CD4-positive, alpha-beta memory T cell (primary cell): ENCODE results near the gene NFATC1. TPM values are rescaled to one million over a fixed set of nuclear protein-coding genes. Genes with fewer than 3 reads are reported as not detected.

ENCODE experiments used
- CTCF ChIA-PET: fragments of 350-600 bp; sonication (Branson Sonifier 250); formaldehyde crosslinking; loops from one replicate; lab custom pipeline; 2021; ENCODE audit warnings: inconsistent platforms; ENCODE audit not compliant: partially characterized antibody; lab: Charles Lee
- POLR2A ChIA-PET: fragments of 350-600 bp; sonication (Branson Sonifier 250); formaldehyde crosslinking; loops from one replicate; lab custom pipeline; 2021; ENCODE audit not compliant: partially characterized antibody; lab: Charles Lee
- DNase-seq, 5 donors: peaks; one replicate each; pipeline versions ENCODE4 v3.0.0 to v3.0.0-alpha.2; 2020 to 2022; ENCODE audit warnings: mixed read lengths in 1 of 5
- H3K27ac ChIP-seq: one replicate; pipeline ENCODE4 v1.7.0; 2013; ENCODE audit warnings: low read depth, low read length
- H3K27me3 ChIP-seq: 2 replicates; pipeline ENCODE4 v1.7.0; 2013; ENCODE audit warnings: mild to moderate bottlenecking, low read length, moderate library complexity; ENCODE audit not compliant: insufficient read depth
- H3K36me3 ChIP-seq: 2 replicates; pipeline ENCODE4 v1.7.0; 2013; ENCODE audit warnings: mild to moderate bottlenecking, low read length, moderate library complexity; ENCODE audit not compliant: insufficient read depth
- H3K4me1 ChIP-seq: 2 replicates; pipeline ENCODE4 v1.7.0; 2013; ENCODE audit warnings: mild to moderate bottlenecking, low read length, moderate library complexity; ENCODE audit not compliant: insufficient read depth
- H3K4me3 ChIP-seq, 2 donors: one replicate each; pipeline ENCODE4 v1.7.0; 2013; ENCODE audit warnings: low read length in 2 of 2, mild to moderate bottlenecking in 1 of 2
- H3K9me3 ChIP-seq, 2 donors: one replicate each; pipeline ENCODE4 v1.7.0; 2013; ENCODE audit warnings: low read length in 2 of 2, control low read depth in 1 of 2; ENCODE audit not compliant: control insufficient read depth in 1 of 2
- H3K27ac Mint-ChIP-seq, 7 donors: one replicate each; pipeline ENCODE4 v1.8.0; 2020 to 2021; ENCODE audit warnings: mixed read lengths in 7 of 7, mild to moderate bottlenecking in 6 of 7, inconsistent platforms in 3 of 7, moderate library complexity in 3 of 7
- H3K27me3 Mint-ChIP-seq, 2 donors: one replicate each; pipeline ENCODE4 v1.8.0; 2020 to 2021; ENCODE audit warnings: mixed read lengths in 2 of 2
- H3K36me3 Mint-ChIP-seq, 2 donors: one replicate each; pipeline ENCODE4 v1.8.0; 2020 to 2021; ENCODE audit warnings: mixed read lengths in 2 of 2, inconsistent platforms in 1 of 2, mild to moderate bottlenecking in 1 of 2
- H3K4me1 Mint-ChIP-seq, 4 donors: one replicate each; pipeline ENCODE4 v1.8.0; 2020 to 2021; ENCODE audit warnings: mixed read lengths in 4 of 4, mild to moderate bottlenecking in 1 of 4
- H3K4me3 Mint-ChIP-seq, 8 donors: one replicate each; pipeline ENCODE4 v1.8.0; 2020 to 2021; ENCODE audit warnings: mixed read lengths in 8 of 8, mild to moderate bottlenecking in 7 of 8, moderate library complexity in 6 of 8, inconsistent platforms in 3 of 8
- H3K9me3 Mint-ChIP-seq, 8 donors: one replicate each; pipeline ENCODE4 v1.8.0; 2020 to 2021; ENCODE audit warnings: mixed read lengths in 8 of 8, mild to moderate bottlenecking in 5 of 8, inconsistent platforms in 3 of 8, moderate library complexity in 1 of 8
- intact Hi-C: fragments of 100-400 bp; cut with micrococcal nuclease; formaldehyde crosslinking; loops from one replicate; pipeline ENCODE4 v1.15.1; 2023
- polyA plus RNA-seq, 2 donors: library from polyadenylated mRNA; unstranded; fragments of 300-500 nt; fragmentation: Illumina TruSeq; gene quantifications; one replicate each; pipeline ENCODE4 v1.2.3, GENCODE V29; 2021
- total RNA-seq, 2 experiments: library from RNA; stranded (reverse); gene quantifications; one replicate each; pipeline ENCODE4 v1.2.3, GENCODE V29; 2021

The NFATC1 gene
- total and polyA plus RNA-seq, 4 experiments from 2014 or later = 15.3 to 69.6 (median 54.9) TPM

DNA sequence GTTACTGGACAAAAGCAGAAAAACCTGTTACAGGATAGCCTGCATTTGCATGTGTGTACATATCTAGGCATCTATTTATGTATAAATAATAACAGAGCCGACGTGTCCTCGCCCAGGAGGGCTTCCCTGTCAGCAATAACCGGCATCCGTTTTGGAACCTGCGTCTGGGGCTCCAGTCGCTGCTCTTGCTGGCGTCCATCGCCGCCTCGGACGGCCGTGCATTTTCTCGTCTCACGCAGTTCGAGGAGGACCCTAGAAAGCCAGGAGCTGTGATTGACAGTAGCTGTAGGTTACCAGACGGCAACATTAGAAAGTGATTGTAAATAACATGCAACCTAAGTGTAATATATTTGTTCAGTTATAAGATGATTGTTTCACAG is 132.6 kb downstream of the NFATC1 start:
- POLR2A ChIA-PET = interaction anchor here (1.0 to 1.9 kb wide), 2 partner anchors 131 to 148 kb away, joined by 3 to 8 read pairs; no protein-coding TSS in a partner anchor
- H3K36me3 ChIP-seq = peaks cover 15% of the 10 kb centered on the region
- Mint-ChIP-seq H3K27ac (peak overlapping the region in 4 of 7 donors; percentile 54 to 84 (median 68)), H3K4me1 (peaks cover 13 to 43% (median 25%) of the 10 kb centered on the region in 4 donors), H3K4me3 (peak overlapping the region in 1 of 8 donors; percentile 46), H3K36me3 (peaks cover 21 to 33% of the 10 kb centered on the region in 2 donors), H3K27me3 (no peaks in the 10 kb centered on the region), H3K9me3 (peaks cover 0 to 6% (median 0%) of the 10 kb centered on the region in 8 donors)
- H3K4me1 ChIP-seq = peaks cover 20% of the 10 kb centered on the region
- no peak overlapping the region for H3K4me3 ChIP-seq
- intact Hi-C loops = loop anchor here (1.0 to 10.0 kb wide), 4 partner anchors 64 to 436 kb away; partner anchors contain the start of gene HSBP1L1
- CTCF ChIA-PET = interaction anchor here (4.8 to 7.0 kb wide), 3 partner anchors 131 to 149 kb away, joined by 24 to 140 read pairs (median 31); partner anchors contain the start of gene NFATC1
- no peak overlapping the region for H3K27ac ChIP-seq
- no peaks in the 10 kb centered on the region for H3K27me3 ChIP-seq
- H3K9me3 ChIP-seq = no peaks in the 10 kb centered on the region
- DNase-seq = no peak

DNA sequence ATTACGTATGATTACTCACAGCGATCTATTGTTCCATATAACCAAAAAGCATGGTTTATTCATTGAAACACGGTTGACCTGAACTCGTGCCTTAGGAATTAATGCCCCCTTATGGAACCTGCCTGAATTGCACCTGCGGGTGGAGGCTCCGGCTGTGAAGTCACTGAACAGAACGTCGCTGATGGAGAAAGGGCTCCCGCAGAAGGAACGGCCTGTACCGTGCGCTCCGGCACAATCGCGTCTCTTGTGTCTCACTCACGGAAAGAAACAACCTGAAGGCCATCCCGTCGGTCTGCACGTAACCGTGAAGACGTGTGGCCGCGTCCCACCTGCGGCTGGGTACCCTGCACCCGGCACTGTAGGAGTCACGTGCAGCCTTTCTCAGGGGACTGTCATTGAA is 133.1 kb downstream of the NFATC1 start:
- Histone ChIP-seq H3K4me1 (peaks cover 15% of the 10 kb centered on the region), H3K9me3 (no peaks in the 10 kb centered on the region), H3K27me3 (no peaks in the 10 kb centered on the region), H3K27ac (no peak overlapping the region), H3K36me3 (peaks cover 15% of the 10 kb centered on the region), H3K4me3 (no peak overlapping the region)
- peak; percentile 72 to 78 (median 75) for DNase-seq
- CTCF ChIA-PET = interaction anchor here (1.1 to 7.0 kb wide), 5 partner anchors 115 to 150 kb away, joined by 4 to 140 read pairs (median 24); partner anchors contain the start of gene NFATC1
- H3K4me3 Mint-ChIP-seq = peak overlapping the region in 1 of 8 donors; percentile 30
- peak overlapping the region in 5 of 7 donors; percentile 14 to 84 (median 57) for H3K27ac Mint-ChIP-seq
- peaks cover 0 to 6% (median 0%) of the 10 kb centered on the region in 8 donors for H3K9me3 Mint-ChIP-seq
- H3K4me1 Mint-ChIP-seq = peaks cover 8 to 37% (median 20%) of the 10 kb centered on the region in 4 donors
- intact Hi-C loops = loop anchor here (1.0 to 10.0 kb wide), 4 partner anchors 64 to 436 kb away; partner anchors contain the start of gene HSBP1L1
- H3K27me3 Mint-ChIP-seq = no peaks in the 10 kb centered on the region
- POLR2A ChIA-PET = interaction anchor here (1.9 to 3.0 kb wide), 2 partner anchors 132 to 148 kb away, joined by 8 to 11 read pairs; no protein-coding TSS in a partner anchor
- peaks cover 21 to 29% of the 10 kb centered on the region in 2 donors for H3K36me3 Mint-ChIP-seq

DNA sequence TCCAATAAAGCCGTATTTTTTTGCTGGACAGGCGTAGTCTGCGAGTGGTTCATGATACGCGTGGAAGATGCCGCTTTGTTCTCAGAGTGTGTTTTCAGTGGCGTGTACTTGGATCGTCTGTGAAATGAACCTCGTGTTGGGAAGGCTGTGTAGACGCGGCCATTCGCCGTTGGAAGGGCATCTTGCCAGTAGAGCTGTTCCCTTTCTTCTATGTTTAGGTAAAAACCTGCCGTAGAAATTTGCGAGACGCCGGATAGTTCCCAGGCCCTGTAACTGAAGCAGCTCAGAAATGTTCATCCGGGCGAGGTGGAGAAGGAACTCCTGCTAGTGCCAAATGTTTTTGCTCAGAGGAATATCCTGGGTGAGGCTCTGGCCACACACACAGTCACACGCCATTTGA is 133.6 kb downstream of the NFATC1 start:
- intact Hi-C loops = loop anchor here (10.0 kb wide), 2 partner anchors 64 to 436 kb away; partner anchors contain the start of gene HSBP1L1
- no peak overlapping the region for H3K27ac ChIP-seq
- H3K9me3 ChIP-seq = no peaks in the 10 kb centered on the region
- H3K4me3 ChIP-seq = no peak overlapping the region
- Mint-ChIP-seq H3K9me3 (peaks cover 0 to 6% (median 0%) of the 10 kb centered on the region in 8 donors), H3K27ac (peak overlapping the region in 3 of 7 donors; percentile 19 to 84 (median 79)), H3K36me3 (peaks cover 21 to 28% of the 10 kb centered on the region in 2 donors), H3K4me1 (peaks cover 7 to 33% (median 16%) of the 10 kb centered on the region in 4 donors), H3K27me3 (no peaks in the 10 kb centered on the region), H3K4me3 (no peak overlapping the region)
- peaks cover 15% of the 10 kb centered on the region for H3K36me3 ChIP-seq
- H3K4me1 ChIP-seq = peaks cover 10% of the 10 kb centered on the region
- POLR2A ChIA-PET = interaction anchor here (1.9 to 3.0 kb wide), 2 partner anchors 132 to 148 kb away, joined by 8 to 11 read pairs; no protein-coding TSS in a partner anchor
- CTCF ChIA-PET = interaction anchor here (0.7 to 7.0 kb wide), 7 partner anchors 13 to 156 kb away, joined by 4 to 140 read pairs (median 4); partner anchors contain the start of gene NFATC1
- H3K27me3 ChIP-seq = no peaks in the 10 kb centered on the region
- no peak for DNase-seq

DNA sequence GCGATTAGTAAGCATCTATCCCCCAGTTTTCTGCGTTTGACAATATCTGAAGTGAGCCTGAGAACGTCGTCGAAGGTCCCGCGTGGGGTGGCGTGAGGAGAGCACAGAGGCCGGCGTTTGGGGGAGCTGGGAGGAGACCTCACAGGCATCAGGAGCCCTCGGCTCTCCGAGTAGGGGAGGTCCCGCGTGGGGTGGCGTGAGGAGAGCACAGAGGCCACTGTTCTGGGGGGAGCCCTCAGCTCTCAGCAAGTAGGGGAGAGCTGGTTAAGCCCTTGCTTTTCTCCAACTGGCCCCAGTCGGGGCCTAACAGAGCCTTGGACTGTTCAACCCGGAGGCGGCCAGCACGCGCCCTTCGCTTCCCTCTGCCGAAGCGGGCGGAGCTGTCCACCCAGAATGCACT is 134.3 kb downstream of the NFATC1 start:
- no peak for DNase-seq
- Mint-ChIP-seq H3K4me3 (no peak overlapping the region), H3K27me3 (no peaks in the 10 kb centered on the region), H3K4me1 (peaks cover 4 to 26% (median 10%) of the 10 kb centered on the region in 4 donors), H3K9me3 (peaks cover 0 to 3% (median 0%) of the 10 kb centered on the region in 8 donors), H3K36me3 (peaks cover 21 to 28% of the 10 kb centered on the region in 2 donors), H3K27ac (no peak overlapping the region)
- ChIA-PET CTCF (interaction anchor here (1.1 to 7.0 kb wide), 7 partner anchors 94 to 157 kb away, joined by 3 to 140 read pairs (median 4); partner anchors contain the start of gene NFATC1), POLR2A (interaction anchor here (1.9 to 3.0 kb wide), 2 partner anchors 133 to 149 kb away, joined by 8 to 11 read pairs; no protein-coding TSS in a partner anchor)
- intact Hi-C loops = loop anchor here (10.0 kb wide), 2 partner anchors 65 to 435 kb away; partner anchors contain the start of gene HSBP1L1
- Histone ChIP-seq H3K4me1 (peaks cover 4% of the 10 kb centered on the region), H3K27ac (no peak overlapping the region), H3K36me3 (peaks cover 15% of the 10 kb centered on the region), H3K4me3 (no peak overlapping the region), H3K9me3 (no peaks in the 10 kb centered on the region), H3K27me3 (no peaks in the 10 kb centered on the region)

DNA sequence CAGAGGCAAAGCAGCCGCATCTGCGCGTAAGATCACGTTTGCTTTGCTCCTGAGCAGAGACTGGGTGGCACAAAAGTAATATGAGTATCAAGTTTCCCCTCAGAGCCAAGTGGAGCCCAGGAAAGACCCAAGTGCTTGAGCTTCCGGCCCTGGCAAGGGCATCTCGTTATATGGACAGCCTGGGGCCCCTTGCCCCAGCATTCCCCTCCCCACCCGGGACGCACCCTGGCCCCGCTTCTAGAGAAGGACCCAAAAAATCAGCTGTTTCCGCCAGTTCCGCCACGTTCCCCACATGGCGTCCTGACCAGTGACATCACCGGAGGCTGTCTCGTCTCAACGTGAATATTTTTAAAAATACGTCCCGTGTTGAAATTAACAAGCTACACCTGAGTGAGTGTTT is 135.1 kb downstream of the NFATC1 start:
- ChIA-PET CTCF (interaction anchor here (1.1 to 7.0 kb wide), 6 partner anchors 23 to 158 kb away, joined by 3 to 140 read pairs (median 14); partner anchors contain the start of gene NFATC1), POLR2A (interaction anchor here (3.0 kb wide), 1 partner anchor 134 kb away, joined by 11 read pairs; no protein-coding TSS in a partner anchor)
- peaks cover 1 to 20% (median 8%) of the 10 kb centered on the region in 4 donors for H3K4me1 Mint-ChIP-seq
- DNase-seq = no peak
- H3K36me3 Mint-ChIP-seq = peaks cover 21 to 28% of the 10 kb centered on the region in 2 donors
- no peak overlapping the region for H3K4me3 Mint-ChIP-seq
- Histone ChIP-seq H3K27me3 (no peaks in the 10 kb centered on the region), H3K36me3 (peaks cover 15% of the 10 kb centered on the region), H3K4me3 (no peak overlapping the region), H3K27ac (no peak overlapping the region), H3K4me1 (no peaks in the 10 kb centered on the region), H3K9me3 (no peaks in the 10 kb centered on the region)
- H3K27ac Mint-ChIP-seq = no peak overlapping the region
- intact Hi-C loops = no loop called here
- H3K27me3 Mint-ChIP-seq = no peaks in the 10 kb centered on the region
- peaks cover 0 to 3% (median 0%) of the 10 kb centered on the region in 8 donors for H3K9me3 Mint-ChIP-seq

DNA sequence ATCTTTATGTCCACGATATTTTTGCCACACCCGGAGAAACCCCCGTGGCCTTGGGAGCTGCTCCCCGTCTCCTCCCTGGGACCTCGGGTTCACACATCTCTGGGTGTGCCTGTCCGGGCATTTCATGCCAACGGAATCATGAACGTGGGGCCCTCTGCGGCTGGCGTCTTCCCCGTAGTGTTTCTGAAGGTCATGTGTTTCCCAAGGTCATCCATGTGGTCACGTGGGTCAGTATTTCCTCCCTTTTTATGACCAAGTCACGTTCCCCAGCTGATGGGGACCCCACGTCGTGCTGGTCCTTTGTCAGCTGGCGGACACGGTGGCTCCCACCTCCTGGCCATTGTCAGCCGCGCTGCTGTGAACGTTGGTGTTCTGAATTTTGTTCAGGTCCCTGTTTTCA is 135.7 kb downstream of the NFATC1 start:
- CTCF ChIA-PET = interaction anchor here (1.1 to 7.0 kb wide), 4 partner anchors 23 to 152 kb away, joined by 3 to 140 read pairs (median 28); partner anchors contain the start of gene NFATC1
- Mint-ChIP-seq H3K4me3 (no peak overlapping the region), H3K27ac (peak overlapping the region in 1 of 7 donors; percentile 53), H3K36me3 (peaks cover 21 to 28% of the 10 kb centered on the region in 2 donors), H3K4me1 (peaks cover 1 to 14% (median 7%) of the 10 kb centered on the region in 4 donors), H3K9me3 (peaks cover 0 to 3% (median 0%) of the 10 kb centered on the region in 8 donors), H3K27me3 (no peaks in the 10 kb centered on the region)
- no peak for DNase-seq
- intact Hi-C loops = no loop called here
- Histone ChIP-seq H3K4me3 (no peak overlapping the region), H3K27ac (no peak overlapping the region), H3K36me3 (peaks cover 15% of the 10 kb centered on the region), H3K9me3 (no peaks in the 10 kb centered on the region), H3K4me1 (no peaks in the 10 kb centered on the region), H3K27me3 (no peaks in the 10 kb centered on the region)
- POLR2A ChIA-PET = interaction anchor here (3.0 kb wide), 1 partner anchor 134 kb away, joined by 11 read pairs; no protein-coding TSS in a partner anchor
